ENCODE data around the gene SLC17A4.

DNA sequence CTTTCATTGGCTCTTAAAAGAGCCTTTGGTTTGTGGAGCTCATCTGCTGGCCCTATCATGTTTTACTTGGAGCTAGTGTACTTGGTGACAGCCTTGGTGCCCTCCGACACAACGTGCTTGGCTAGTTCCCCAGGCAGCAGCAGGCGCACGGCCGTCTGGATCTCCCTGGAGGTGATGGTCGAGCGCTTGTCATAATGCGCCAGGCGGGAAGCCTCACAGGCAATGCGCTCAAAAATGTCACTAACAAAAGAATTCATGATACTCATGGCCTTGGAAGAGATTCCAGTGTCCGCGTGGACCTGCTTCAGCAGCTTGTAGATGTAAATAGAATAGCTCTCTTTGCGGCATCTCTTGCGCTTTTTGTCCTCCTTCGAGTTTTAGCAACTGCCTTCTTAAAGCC, 22.8 kb upstream of the SLC17A4 start:
- TF ChIP-seq, protein P1, sequence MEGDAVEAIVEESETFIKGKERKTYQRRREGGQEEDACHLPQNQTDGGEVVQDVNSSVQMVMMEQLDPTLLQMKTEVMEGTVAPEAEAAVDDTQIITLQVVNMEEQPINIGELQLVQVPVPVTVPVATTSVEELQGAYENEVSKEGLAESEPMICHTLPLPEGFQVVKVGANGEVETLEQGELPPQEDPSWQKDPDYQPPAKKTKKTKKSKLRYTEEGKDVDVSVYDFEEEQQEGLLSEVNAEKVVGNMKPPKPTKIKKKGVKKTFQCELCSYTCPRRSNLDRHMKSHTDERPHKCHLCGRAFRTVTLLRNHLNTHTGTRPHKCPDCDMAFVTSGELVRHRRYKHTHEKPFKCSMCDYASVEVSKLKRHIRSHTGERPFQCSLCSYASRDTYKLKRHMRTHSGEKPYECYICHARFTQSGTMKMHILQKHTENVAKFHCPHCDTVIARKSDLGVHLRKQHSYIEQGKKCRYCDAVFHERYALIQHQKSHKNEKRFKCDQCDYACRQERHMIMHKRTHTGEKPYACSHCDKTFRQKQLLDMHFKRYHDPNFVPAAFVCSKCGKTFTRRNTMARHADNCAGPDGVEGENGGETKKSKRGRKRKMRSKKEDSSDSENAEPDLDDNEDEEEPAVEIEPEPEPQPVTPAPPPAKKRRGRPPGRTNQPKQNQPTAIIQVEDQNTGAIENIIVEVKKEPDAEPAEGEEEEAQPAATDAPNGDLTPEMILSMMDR (IDR thresholded peaks at IDR 0.05; ENCODE audit: low read depth, low read length): no peak
- TF ChIP-seq POLR2A (IDR thresholded peaks at IDR 0.05; ENCODE audit: extremely low read depth, insufficient read length) (no peak), MYC (IDR thresholded peaks at IDR 0.05; ENCODE audit: low read depth, low read length) (no peak)
- TF ChIP-seq, protein P2, sequence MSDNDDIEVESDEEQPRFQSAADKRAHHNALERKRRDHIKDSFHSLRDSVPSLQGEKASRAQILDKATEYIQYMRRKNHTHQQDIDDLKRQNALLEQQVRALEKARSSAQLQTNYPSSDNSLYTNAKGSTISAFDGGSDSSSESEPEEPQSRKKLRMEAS (IDR thresholded peaks at IDR 0.05; ENCODE audit: low read depth, low read length): no peak
